Measurements from ENCODE around the gene RAB13. TPM values are rescaled to one million over a fixed set of nuclear protein-coding genes. Genes with fewer than 3 reads are reported as not detected.

Gene RAB13
- total RNA-seq, 2 experiments from 2014 or later = 0.92 to 0.96 TPM

- Mint-ChIP-seq H3K36me3 (ENCODE audit: low read depth) (peaks cover 64% of the 10 kb centered on the region), H3K4me1 (peaks cover 20% of the 10 kb centered on the region), H3K9me3 (no peaks in the 10 kb centered on the region), H3K27ac (no peak overlapping the region), H3K27me3 (no peaks in the 10 kb centered on the region), H3K4me3 (no peak overlapping the region)
- ChIA-PET POLR2A (no interaction called here), CTCF (interaction anchor here (2.0 kb wide), 1 partner anchor 18 kb away, joined by 6 read pairs; no protein-coding TSS in a partner anchor)
- DNase-seq = no peak
Measured at GRCh38 chr1:153938996-153939395, 47.1 kb downstream of the RAB13 start.

GRCh38 chr1:153937331-153937730 lies 48.8 kb downstream of the RAB13 start:
- Mint-ChIP-seq H3K4me1 (peaks cover 7% of the 10 kb centered on the region), H3K27me3 (no peaks in the 10 kb centered on the region), H3K27ac (no peak overlapping the region), H3K9me3 (no peaks in the 10 kb centered on the region), H3K4me3 (no peak overlapping the region), H3K36me3 (ENCODE audit: low read depth) (peaks cover 57% of the 10 kb centered on the region)
- POLR2A ChIA-PET = no interaction called here
- CTCF ChIA-PET = interaction anchor here (0.8 to 0.9 kb wide), 2 partner anchors 9 kb away, joined by 3 to 5 read pairs; partner anchors contain the start of gene DENND4B
- DNase-seq = no peak

- Mint-ChIP-seq H3K27me3 (no peaks in the 10 kb centered on the region), H3K36me3 (ENCODE audit: low read depth) (peaks cover 56% of the 10 kb centered on the region), H3K9me3 (no peaks in the 10 kb centered on the region), H3K4me1 (peaks cover 7% of the 10 kb centered on the region), H3K27ac (no peak overlapping the region), H3K4me3 (no peak overlapping the region)
- CTCF ChIA-PET = interaction anchor here (1.0 kb wide), 1 partner anchor 11 kb away, joined by 5 read pairs; the partner anchor contains the start of gene DENND4B
- no peak for DNase-seq
- POLR2A ChIA-PET = no interaction called here
Measured at GRCh38 chr1:153936011-153936802, 49.9 kb downstream of the RAB13 start.

GRCh38 chr1:153934746-153935145 lies 51.4 kb downstream of the RAB13 start:
- Mint-ChIP-seq H3K27ac (no peak overlapping the region), H3K27me3 (no peaks in the 10 kb centered on the region), H3K4me3 (no peak overlapping the region), H3K36me3 (ENCODE audit: low read depth) (peaks cover 48% of the 10 kb centered on the region), H3K9me3 (no peaks in the 10 kb centered on the region), H3K4me1 (peaks cover 3% of the 10 kb centered on the region)
- CTCF ChIA-PET = interaction anchor here (0.5 to 1.9 kb wide), 2 partner anchors 10 to 38 kb away, joined by 4 read pairs; no protein-coding TSS in a partner anchor
- POLR2A ChIA-PET = no interaction called here
- no peak for DNase-seq

- Mint-ChIP-seq H3K4me3 (no peak overlapping the region), H3K4me1 (peaks cover 6% of the 10 kb centered on the region), H3K27me3 (no peaks in the 10 kb centered on the region), H3K9me3 (no peaks in the 10 kb centered on the region), H3K36me3 (ENCODE audit: low read depth) (peaks cover 44% of the 10 kb centered on the region), H3K27ac (no peak overlapping the region)
- ChIA-PET POLR2A (no interaction called here), CTCF (interaction anchor here (0.6 to 1.9 kb wide), 2 partner anchors 11 to 99 kb away, joined by 4 read pairs; no protein-coding TSS in a partner anchor)
- no peak for DNase-seq
Measured at GRCh38 chr1:153933955-153934354, 52.2 kb downstream of the RAB13 start.

- Mint-ChIP-seq H3K36me3 (ENCODE audit: low read depth) (peaks cover 41% of the 10 kb centered on the region), H3K4me3 (no peak overlapping the region), H3K27ac (no peak overlapping the region), H3K4me1 (peaks cover 10% of the 10 kb centered on the region), H3K27me3 (no peaks in the 10 kb centered on the region), H3K9me3 (no peaks in the 10 kb centered on the region)
- ChIA-PET CTCF (interaction anchor here (0.6 to 1.9 kb wide), 2 partner anchors 11 to 98 kb away, joined by 4 read pairs; no protein-coding TSS in a partner anchor), POLR2A (no interaction called here)
- no peak for DNase-seq
Measured at GRCh38 chr1:153933430-153933829, 52.7 kb downstream of the RAB13 start.

- Mint-ChIP-seq H3K9me3 (no peaks in the 10 kb centered on the region), H3K4me3 (no peak overlapping the region), H3K27ac (no peak overlapping the region), H3K36me3 (ENCODE audit: low read depth) (peaks cover 36% of the 10 kb centered on the region), H3K4me1 (peaks cover 14% of the 10 kb centered on the region), H3K27me3 (no peaks in the 10 kb centered on the region)
- no peak for DNase-seq
- ChIA-PET CTCF (interaction anchor here (1.3 kb wide), 1 partner anchor 14 kb away, joined by 3 read pairs; the partner anchor contains the start of gene DENND4B), POLR2A (no interaction called here)
Measured at GRCh38 chr1:153932156-153933131, 53.7 kb downstream of the RAB13 start.

Small RNAs within 50 kb of the gene (microRNA-seq; reads per million reads assigned to microRNA genes)
- 0.63 reads per million for gene MIR6737 (ENCODE audit: borderline microRNAs expressed, borderline replicate concordance)

Other genes with a start within 250 kb of the RAB13 start
- 10 to 100 TPM; 22.2 to 22.9 TPM for gene SLC27A3, start 210.9 kb downstream of the RAB13 start, total RNA-seq
- 10 to 100 TPM; 73.4 to 75.4 TPM for gene GATAD2B, start 63.4 kb downstream of the RAB13 start, total RNA-seq
- gene DENND4B, start 39.6 kb downstream of the RAB13 start, total RNA-seq = 100 to 1,000 TPM; 165 to 180 TPM
- 100 to 1,000 TPM in 1 of 2 experiments, 10 to 100 TPM in 1; 80.7 to 107 TPM for gene CRTC2, start 27.7 kb downstream of the RAB13 start, total RNA-seq
- gene SLC39A1, start 22.8 kb downstream of the RAB13 start, total RNA-seq = 10 to 100 TPM; 33.5 to 36.4 TPM
- 1 to 10 TPM; 6.9 to 7.9 TPM for gene CREB3L4, start 18.4 kb downstream of the RAB13 start, total RNA-seq
- gene JTB, start 8.7 kb downstream of the RAB13 start, total RNA-seq = 100 to 1,000 TPM; 111 to 124 TPM
- gene RPS27, start 4.4 kb upstream of the RAB13 start, total RNA-seq = 1,000 to 10,000 TPM; 2,596 to 2,883 TPM
- gene NUP210L, start 168.7 kb upstream of the RAB13 start, total RNA-seq = under 1 TPM; 0.04 to 0.12 TPM
- 100 to 1,000 TPM; 781 to 902 TPM for gene TPM3, start 205.8 kb upstream of the RAB13 start, total RNA-seq
- under 1 TPM in 1 of 2 experiments, not detected in 1; 0.65 TPM for gene CFAP141, start 220.0 kb upstream of the RAB13 start, total RNA-seq
- gene UBAP2L, start 234.6 kb upstream of the RAB13 start, total RNA-seq = 100 to 1,000 TPM; 186 to 211 TPM